T-cell (primary cell): Measurements from ENCODE around the gene RNASE9. TPM values are rescaled to one million over a fixed set of nuclear protein-coding genes. Genes with fewer than 3 reads are reported as not detected.
"Not testable (repeated sequence)": the region's sequence is repeated elsewhere in the genome, so short reads cannot be mapped to it uniquely, and the experiment has no call there.

ENCODE experiments used
- ATAC-seq, 4 experiments: fragments of 200-7000 bp in 3 of 4; fragments of 150-1000 bp in 1 of 4; cut with Tn5 transposase; replicated peaks in 1 of 4; 1 replicate in 3 of 4; 2 replicates in 1 of 4; pipeline ENCODE4 v1.10.0; 2021; ENCODE audit warnings: moderate library complexity in 3 of 4, mild to moderate bottlenecking in 2 of 4, moderate number of reproducible peaks in 1 of 4
- CTCF ChIA-PET, 2 donors: fragments of 300-600 bp; sonication (Branson Sonifier 250); formaldehyde crosslinking; loops; one replicate each; lab custom pipeline; 2022; ENCODE audit warnings: antibody characterized with exemption in 2 of 2; lab: Charles Lee
- POLR2A ChIA-PET, 2 donors: fragments of 300-600 bp; sonication (Branson Sonifier 250); formaldehyde crosslinking; loops; one replicate each; lab custom pipeline; 2022; ENCODE audit warnings: antibody characterized with exemption in 2 of 2; lab: Charles Lee
- DNase-seq, 35 experiments: peaks; one replicate each; pipeline versions ENCODE4 v3.0.0 to v3.0.0-alpha.2; 2013 to 2023
- H3K27ac ChIP-seq: one replicate; pipeline ENCODE4 v1.5.1; 2013; ENCODE audit warnings: low read length
- H3K27me3 ChIP-seq, 2 experiments: replicated peaks in 1 of 2; 1 replicate in 1 of 2; 2 replicates in 1 of 2; pipeline versions ENCODE4 v1.6.1 to v1.7.0; 2013; ENCODE audit warnings: low read length in 1 of 2, mixed read lengths in 1 of 2; ENCODE audit not compliant: control insufficient read depth in 2 of 2, insufficient read depth in 2 of 2; ENCODE audit errors: extremely low read depth in 1 of 2
- H3K36me3 ChIP-seq, 2 donors: 1 replicate in 1 of 2; 2 replicates in 1 of 2; pipeline versions ENCODE4 v1.6.1 to v1.7.0; 2013; ENCODE audit warnings: low read length in 1 of 2; ENCODE audit not compliant: control insufficient read depth in 2 of 2, insufficient read depth in 1 of 2; ENCODE audit errors: extremely low read depth in 1 of 2
- H3K4me1 ChIP-seq, 2 experiments: 1 replicate in 1 of 2; 2 replicates in 1 of 2; pipeline versions ENCODE4 v1.6.1 to v1.7.0; 2013; ENCODE audit warnings: low read length in 2 of 2, mixed read lengths in 1 of 2; ENCODE audit not compliant: insufficient read depth in 2 of 2, control insufficient read depth in 1 of 2; ENCODE audit errors: extremely low read depth in 1 of 2
- H3K4me3 ChIP-seq, 2 donors: 1 replicate in 1 of 2; 2 replicates in 1 of 2; pipeline versions ENCODE4 v1.5.1 to v1.7.0; 2013; ENCODE audit warnings: mild to moderate bottlenecking in 2 of 2, low read length in 1 of 2, moderate library complexity in 1 of 2; ENCODE audit not compliant: control insufficient read depth in 1 of 2; ENCODE audit errors: extremely low read depth in 1 of 2
- H3K9me3 ChIP-seq: 2 replicates; pipeline ENCODE4 v1.7.0; 2013
- H3K27ac Mint-ChIP-seq, 2 donors: one replicate each; pipeline ENCODE4 v1.8.0; 2020 to 2021; ENCODE audit warnings: mild to moderate bottlenecking in 2 of 2, mixed read lengths in 2 of 2
- H3K27me3 Mint-ChIP-seq, 2 donors: one replicate each; pipeline ENCODE4 v1.8.0; 2021 to 2022; ENCODE audit warnings: mixed read lengths in 2 of 2
- H3K36me3 Mint-ChIP-seq: one replicate; pipeline ENCODE4 v1.8.0; 2021; ENCODE audit warnings: mixed read lengths
- H3K4me1 Mint-ChIP-seq, 3 donors: one replicate each; pipeline ENCODE4 v1.8.0; 2020 to 2022; ENCODE audit warnings: mixed read lengths in 3 of 3, mild to moderate bottlenecking in 1 of 3
- H3K4me3 Mint-ChIP-seq, 3 donors: one replicate each; pipeline ENCODE4 v1.8.0; 2020 to 2022; ENCODE audit warnings: mild to moderate bottlenecking in 3 of 3, mixed read lengths in 3 of 3, moderate library complexity in 3 of 3
- H3K9me3 Mint-ChIP-seq, 3 donors: one replicate each; pipeline ENCODE4 v1.8.0; 2020 to 2022; ENCODE audit warnings: mixed read lengths in 3 of 3
- WGBS: methylation state at CpG from one replicate; pipeline ENCODE4 v1.1.5; 2013; ENCODE audit warnings: missing lambda C conversion rate; ENCODE audit not compliant: insufficient coverage; 5-methylcytosine and 5-hydroxymethylcytosine counted together
- total RNA-seq, 35 experiments: library from RNA in 6 of 35; stranded (reverse) in 6 of 35; fragments of 120-200 nt in 1 of 35; gene quantifications; one replicate each; pipeline versions ENCODE4 v1.2.1 to v1.2.4 and lab custom pipeline; 2013 to 2026

RNASE9 gene
- total RNA-seq, 5 donors from 2014 or later (not counting 1 experiment from before 2014, with no cell fraction given) = not detected

DNA sequence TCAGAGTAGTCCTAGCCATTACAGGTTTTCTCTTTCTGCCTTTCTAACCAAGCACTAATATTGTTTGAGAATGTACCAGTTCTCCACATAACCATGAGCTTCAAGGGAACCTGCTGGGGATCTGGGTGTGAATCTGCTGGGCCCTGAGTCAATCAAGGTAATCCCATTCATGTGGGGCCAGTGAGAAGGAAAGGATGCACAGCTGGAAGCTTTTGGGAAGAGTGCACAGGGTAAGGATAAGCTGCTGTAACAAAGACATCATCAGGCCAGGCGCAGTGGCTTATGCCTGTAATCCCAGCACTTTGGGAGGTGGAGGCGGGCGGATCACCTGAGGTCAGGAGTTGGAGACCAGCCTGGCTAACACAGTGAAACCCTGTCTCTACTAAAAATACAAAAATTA lies 34.9 kb upstream of the RNASE9 start:
- H3K4me3 Mint-ChIP-seq, H3K27ac Mint-ChIP-seq, POLR2A ChIA-PET, DNase-seq, H3K27me3 ChIP-seq, H3K9me3 Mint-ChIP-seq, H3K27ac ChIP-seq, H3K36me3 ChIP-seq, H3K9me3 ChIP-seq, ATAC-seq, H3K4me1 ChIP-seq, H3K4me3 ChIP-seq, H3K36me3 Mint-ChIP-seq, CTCF ChIA-PET: not testable (repeated sequence)
- Mint-ChIP-seq H3K4me1 (peaks cover 4 to 11% (median 5%) of the 10 kb centered on the region in 3 donors), H3K27me3 (peaks cover 5 to 16% of the 10 kb centered on the region in 2 donors)
- 92% methylated on average over 3 of the region's 3 CpGs for WGBS

DNA sequence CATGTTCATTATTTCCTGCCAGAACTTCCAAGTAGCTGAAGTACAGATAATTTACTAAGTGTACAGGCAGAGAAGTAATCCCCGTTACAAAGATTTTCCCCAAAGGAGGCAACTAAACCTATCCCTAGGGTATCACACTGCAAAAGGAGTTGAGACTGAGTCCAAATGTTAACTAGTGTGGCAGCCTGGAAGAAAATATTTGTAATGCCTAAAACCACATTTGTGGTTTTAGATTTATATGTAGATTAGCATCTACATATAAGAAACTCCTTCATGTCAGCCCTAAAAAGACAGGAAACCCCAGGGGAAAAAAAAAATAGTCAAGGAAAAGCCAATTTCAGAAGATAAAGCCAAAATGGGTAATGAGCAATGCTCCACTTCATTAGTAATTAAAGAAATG lies 31.7 kb upstream of the RNASE9 start:
- no peaks in the 10 kb centered on the region for H3K9me3 Mint-ChIP-seq
- WGBS = no CpG with 5 or more reads among the region's 1 CpG
- Histone ChIP-seq H3K27ac (no peak overlapping the region), H3K9me3 (no peaks in the 10 kb centered on the region), H3K4me3 (no peak overlapping the region), H3K36me3 (no peaks in the 10 kb centered on the region), H3K27me3 (peaks cover 0 to 4% of the 10 kb centered on the region in 2 experiments), H3K4me1 (no peaks in the 10 kb centered on the region)
- peaks cover 7 to 20% of the 10 kb centered on the region in 2 donors for H3K27me3 Mint-ChIP-seq
- ChIA-PET CTCF (no interaction called here), POLR2A (no interaction called here)
- ATAC-seq (no peak), DNase-seq (no peak)
- H3K27ac Mint-ChIP-seq = no peak overlapping the region
- no peak overlapping the region for H3K4me3 Mint-ChIP-seq
- peaks cover 4 to 11% (median 5%) of the 10 kb centered on the region in 3 donors for H3K4me1 Mint-ChIP-seq
- H3K36me3 Mint-ChIP-seq = no peaks in the 10 kb centered on the region

DNA sequence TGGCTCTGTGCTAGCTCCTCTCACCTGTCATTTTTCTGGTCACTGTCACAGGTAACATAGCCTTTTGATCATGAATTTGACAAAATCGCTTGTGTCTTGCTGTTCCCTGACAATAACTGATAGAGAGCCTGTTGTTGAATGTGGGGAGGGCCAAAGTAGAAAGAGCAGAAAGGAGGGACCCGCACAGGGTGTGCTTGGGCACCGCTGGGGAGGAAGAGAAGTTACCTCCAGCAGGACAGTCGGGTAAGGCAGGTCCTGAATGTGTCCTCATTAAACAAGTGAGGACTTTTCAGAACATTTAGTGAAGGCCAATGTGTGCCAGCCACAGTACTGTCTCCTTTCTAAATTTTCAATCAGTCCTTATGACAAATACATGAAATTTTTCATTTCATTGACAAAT lies 30.4 kb upstream of the RNASE9 start, which contains the start of gene RNASE12:
Gene RNASE12 (minus strand): TSS at position 142 of the 400 bp plus-strand sequence. CDS start 653 bp downstream, outside the sequence.
- peaks cover 4 to 11% (median 5%) of the 10 kb centered on the region in 3 donors for H3K4me1 Mint-ChIP-seq
- H3K27ac Mint-ChIP-seq = no peak within 1 kb of the TSS
- no peak for ATAC-seq
- H3K27ac ChIP-seq = no peak within 1 kb of the TSS
- H3K27me3 ChIP-seq = peaks cover 0 to 6% of the 10 kb centered on the region in 2 experiments
- H3K4me3 Mint-ChIP-seq = no peak within 1 kb of the TSS
- WGBS = 82% methylated on average over 4 of the region's 4 CpGs
- CTCF ChIA-PET = no interaction called here
- no peaks in the 10 kb centered on the region for H3K36me3 Mint-ChIP-seq
- POLR2A ChIA-PET = interaction anchor here in 1 of 2 donors (0.5 kb wide), 1 partner anchor 110 kb away, joined by 3 read pairs; no protein-coding TSS in a partner anchor
- no peak within 1 kb of the TSS for H3K4me3 ChIP-seq
- peaks cover 7 to 20% of the 10 kb centered on the region in 2 donors for H3K27me3 Mint-ChIP-seq
- peaks cover 0 to 3% (median under 1%) of the 10 kb centered on the region in 3 donors for H3K9me3 Mint-ChIP-seq
- DNase-seq = no peak
- no peaks in the 10 kb centered on the region for H3K9me3 ChIP-seq
- H3K4me1 ChIP-seq = no peaks in the 10 kb centered on the region
- H3K36me3 ChIP-seq = no peaks in the 10 kb centered on the region

DNA sequence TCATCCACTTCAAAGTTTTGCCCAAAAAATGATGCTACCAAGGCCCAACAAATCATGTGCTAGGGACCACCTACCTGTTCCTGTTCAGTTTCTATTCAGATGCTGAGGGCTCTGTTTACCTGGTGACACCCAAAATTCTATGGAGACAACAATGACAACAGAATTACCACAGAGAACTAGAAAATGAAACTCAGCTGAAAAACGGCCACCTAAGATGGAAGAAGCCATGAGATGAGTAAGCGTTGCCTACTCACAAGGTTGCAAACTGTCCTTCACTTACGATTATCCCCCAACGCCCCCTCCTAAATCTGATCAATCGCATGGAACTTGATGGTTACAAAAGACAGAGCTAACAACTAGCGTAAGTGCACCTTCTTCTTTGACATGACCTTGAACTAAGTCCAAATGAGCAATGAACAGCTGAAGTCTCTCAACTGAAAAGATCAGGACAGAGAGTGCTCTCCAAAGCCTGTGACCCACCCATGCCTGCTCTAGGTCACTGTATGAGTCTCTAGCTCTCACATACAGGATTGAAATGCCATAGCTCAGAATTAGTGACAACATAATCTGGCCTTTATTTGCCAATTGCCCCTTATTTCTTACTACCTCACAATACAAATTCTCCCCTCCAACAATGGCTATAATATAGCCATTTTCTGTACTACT lies 26.8 kb upstream of the RNASE9 start, which contains the start of gene RNASE11:
Gene RNASE11 (minus strand): TSS at position 513 of the 666 bp plus-strand sequence.
- H3K4me3 ChIP-seq = no peak within 1 kb of the TSS
- Mint-ChIP-seq H3K36me3 (no peaks in the 10 kb centered on the region), H3K27me3 (peaks cover 11 to 24% of the 10 kb centered on the region in 2 donors), H3K9me3 (peaks cover 0 to 8% (median 5%) of the 10 kb centered on the region in 3 donors), H3K27ac (no peak within 1 kb of the TSS), H3K4me1 (peaks cover 2 to 7% (median 3%) of the 10 kb centered on the region in 3 donors), H3K4me3 (no peak within 1 kb of the TSS)
- H3K27me3 ChIP-seq = peaks cover 0 to 6% of the 10 kb centered on the region in 2 experiments
- POLR2A ChIA-PET = no interaction called here
- no peak within 1 kb of the TSS for H3K27ac ChIP-seq
- DNase-seq = no peak
- no peaks in the 10 kb centered on the region for H3K9me3 ChIP-seq
- WGBS = 64% methylated on average over 6 of the region's 6 CpGs
- ATAC-seq = no peak
- no peaks in the 10 kb centered on the region for H3K4me1 ChIP-seq
- H3K36me3 ChIP-seq = no peaks in the 10 kb centered on the region
- CTCF ChIA-PET = no interaction called here

DNA sequence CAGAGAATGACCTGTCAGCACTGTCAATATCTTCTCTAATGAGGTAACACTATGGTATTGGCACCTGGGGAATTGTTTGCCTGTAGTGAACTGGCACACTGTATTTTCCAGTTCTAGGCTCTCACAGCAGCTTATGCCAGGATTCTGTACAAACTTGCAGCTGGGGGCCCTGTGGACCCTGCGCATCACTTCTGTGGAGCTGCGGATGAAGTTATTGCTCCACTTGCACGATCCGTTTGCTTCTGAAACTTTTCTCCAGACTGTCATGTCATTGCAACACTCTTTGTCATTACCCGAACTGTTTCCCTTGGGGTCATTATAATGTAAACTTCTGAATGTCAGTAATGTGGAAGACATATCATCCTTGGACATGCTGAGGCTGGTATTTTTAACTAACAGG lies 23.1 kb upstream of the RNASE9 start:
- no peaks in the 10 kb centered on the region for H3K4me1 ChIP-seq
- 100% methylated on average over 1 of the region's 5 CpGs for WGBS
- H3K4me1 Mint-ChIP-seq = no peaks in the 10 kb centered on the region
- ATAC-seq = no peak
- peaks cover 0 to 4% of the 10 kb centered on the region in 2 experiments for H3K27me3 ChIP-seq
- POLR2A ChIA-PET = no interaction called here
- no peaks in the 10 kb centered on the region for H3K36me3 Mint-ChIP-seq
- H3K27me3 Mint-ChIP-seq = peaks cover 4 to 8% of the 10 kb centered on the region in 2 donors
- no peak overlapping the region for H3K27ac Mint-ChIP-seq
- H3K9me3 Mint-ChIP-seq = peaks cover 0 to 8% (median 5%) of the 10 kb centered on the region in 3 donors
- H3K4me3 ChIP-seq = no peak overlapping the region
- CTCF ChIA-PET = no interaction called here
- no peaks in the 10 kb centered on the region for H3K36me3 ChIP-seq
- no peak for DNase-seq
- no peak overlapping the region for H3K4me3 Mint-ChIP-seq
- H3K27ac ChIP-seq = no peak overlapping the region
- no peaks in the 10 kb centered on the region for H3K9me3 ChIP-seq

DNA sequence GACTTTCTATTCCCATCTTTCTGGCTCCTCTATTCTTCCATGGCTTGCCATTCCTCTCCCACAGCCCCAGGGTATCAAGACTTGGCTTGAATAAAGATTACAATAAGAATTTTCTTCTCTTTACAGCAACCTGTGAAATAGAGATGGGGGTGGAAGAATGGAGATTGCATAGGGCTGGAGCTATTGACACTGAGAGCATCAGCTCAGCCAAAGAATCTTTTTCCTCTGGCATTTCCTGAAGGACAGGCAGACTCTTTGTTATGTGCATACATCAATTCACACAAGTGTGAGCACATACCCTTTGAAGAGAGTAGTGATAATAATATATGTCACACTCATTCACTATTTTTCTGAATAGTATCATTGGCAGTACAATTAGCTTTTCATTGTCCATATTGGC lies 22.3 kb upstream of the RNASE9 start:
- ChIA-PET POLR2A (no interaction called here), CTCF (no interaction called here)
- DNase-seq = no peak
- peaks cover 0 to 4% of the 10 kb centered on the region in 2 experiments for H3K27me3 ChIP-seq
- H3K4me3 Mint-ChIP-seq = no peak overlapping the region
- peaks cover 4 to 8% of the 10 kb centered on the region in 2 donors for H3K27me3 Mint-ChIP-seq
- H3K27ac Mint-ChIP-seq = no peak overlapping the region
- no peaks in the 10 kb centered on the region for H3K4me1 ChIP-seq
- no peaks in the 10 kb centered on the region for H3K9me3 ChIP-seq
- no peak overlapping the region for H3K4me3 ChIP-seq
- H3K27ac ChIP-seq = no peak overlapping the region
- H3K36me3 Mint-ChIP-seq = no peaks in the 10 kb centered on the region
- peaks cover 0 to 8% (median 5%) of the 10 kb centered on the region in 3 donors for H3K9me3 Mint-ChIP-seq
- no peaks in the 10 kb centered on the region for H3K4me1 Mint-ChIP-seq
- no peak for ATAC-seq
- H3K36me3 ChIP-seq = no peaks in the 10 kb centered on the region
